ENCODE measurements around the gene TMEM168.
A peak's percentile ranks its signal among the peaks of the same experiment; 100 is the strongest.
"Not testable (repeated sequence)": the region's sequence is repeated elsewhere in the genome, so short reads cannot be mapped to it uniquely, and the experiment has no call there.

The TMEM168 gene

GRCh38 chr7:112745635-112746034, 44.6 kb downstream of the TMEM168 start:
- H3K4me3 ChIP-seq (ENCODE audit: low read length) = no peak overlapping the region
- TF ChIP-seq, protein P1, sequence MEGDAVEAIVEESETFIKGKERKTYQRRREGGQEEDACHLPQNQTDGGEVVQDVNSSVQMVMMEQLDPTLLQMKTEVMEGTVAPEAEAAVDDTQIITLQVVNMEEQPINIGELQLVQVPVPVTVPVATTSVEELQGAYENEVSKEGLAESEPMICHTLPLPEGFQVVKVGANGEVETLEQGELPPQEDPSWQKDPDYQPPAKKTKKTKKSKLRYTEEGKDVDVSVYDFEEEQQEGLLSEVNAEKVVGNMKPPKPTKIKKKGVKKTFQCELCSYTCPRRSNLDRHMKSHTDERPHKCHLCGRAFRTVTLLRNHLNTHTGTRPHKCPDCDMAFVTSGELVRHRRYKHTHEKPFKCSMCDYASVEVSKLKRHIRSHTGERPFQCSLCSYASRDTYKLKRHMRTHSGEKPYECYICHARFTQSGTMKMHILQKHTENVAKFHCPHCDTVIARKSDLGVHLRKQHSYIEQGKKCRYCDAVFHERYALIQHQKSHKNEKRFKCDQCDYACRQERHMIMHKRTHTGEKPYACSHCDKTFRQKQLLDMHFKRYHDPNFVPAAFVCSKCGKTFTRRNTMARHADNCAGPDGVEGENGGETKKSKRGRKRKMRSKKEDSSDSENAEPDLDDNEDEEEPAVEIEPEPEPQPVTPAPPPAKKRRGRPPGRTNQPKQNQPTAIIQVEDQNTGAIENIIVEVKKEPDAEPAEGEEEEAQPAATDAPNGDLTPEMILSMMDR (IDR thresholded peaks at IDR 0.05; ENCODE audit: insufficient read depth, low read depth, low read length, missing control alignments) = no peak
- no peak for DNase-seq (ENCODE audit: low read depth)

DNA sequence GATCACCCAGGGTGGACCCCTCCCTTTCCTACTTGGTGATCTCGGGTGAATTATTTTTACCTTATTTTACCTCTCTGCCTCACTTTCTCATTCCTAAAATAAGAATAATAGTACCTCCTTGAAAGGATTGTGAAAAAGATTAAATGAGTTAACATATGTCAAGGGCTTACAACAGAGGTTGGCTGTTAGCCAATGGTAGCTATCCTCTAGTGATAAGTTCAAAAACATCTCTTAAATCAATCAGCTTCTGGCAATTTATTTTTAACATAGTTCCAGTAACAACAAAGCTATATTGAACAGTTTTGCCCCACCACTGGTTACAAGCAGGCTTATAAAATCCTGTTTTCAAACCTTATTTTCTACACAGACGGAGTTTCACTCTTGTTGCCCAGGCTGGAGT, 45.4 kb downstream of the TMEM168 start:
- no peak overlapping the region for H3K4me3 ChIP-seq (ENCODE audit: low read length)
- DNase-seq (ENCODE audit: low read depth) = peak; percentile 11

GRCh38 chr7:112743811-112744210, 46.4 kb downstream of the TMEM168 start:
- TF ChIP-seq, protein P1 (IDR thresholded peaks at IDR 0.05; ENCODE audit: insufficient read depth, low read depth, low read length, missing control alignments) = no peak
- no peak overlapping the region for H3K4me3 ChIP-seq (ENCODE audit: low read length)
- DNase-seq (ENCODE audit: low read depth) = peak; percentile 66

More for the DNA sequence above, 45.4 kb downstream of the TMEM168 start:
- TF ChIP-seq, protein P1 (IDR thresholded peaks at IDR 0.05; ENCODE audit: insufficient read depth, low read depth, low read length, missing control alignments) = no peak

DNA sequence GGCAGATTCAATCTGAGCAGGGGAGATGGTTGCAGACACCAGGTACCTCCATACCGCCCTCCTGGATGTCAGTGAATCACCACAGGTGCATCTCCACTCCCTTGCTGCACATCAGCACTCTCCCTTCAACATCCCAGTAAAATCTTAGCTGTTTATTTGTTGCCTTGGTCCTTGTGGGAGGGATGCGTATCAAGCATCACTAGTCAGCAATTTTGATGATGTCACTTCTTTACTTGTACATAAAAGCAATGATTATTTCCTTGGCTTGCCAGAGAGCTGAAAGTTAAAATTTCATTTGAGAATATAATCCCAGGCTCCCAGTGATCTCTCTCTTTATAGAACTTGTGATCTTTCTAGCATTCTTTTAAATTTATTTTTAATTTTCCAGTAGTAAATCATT, 49.5 kb downstream of the TMEM168 start:
- H3K4me3 ChIP-seq (ENCODE audit: low read length) = no peak overlapping the region
- no peak for DNase-seq (ENCODE audit: low read depth)
- TF ChIP-seq, protein P1 (IDR thresholded peaks at IDR 0.05; ENCODE audit: insufficient read depth, low read depth, low read length, missing control alignments) = no peak

GRCh38 chr7:112739436-112740180, 50.6 kb downstream of the TMEM168 start:
- DNase-seq (ENCODE audit: low read depth) = no peak
- H3K4me3 ChIP-seq (ENCODE audit: low read length) = no peak overlapping the region
- TF ChIP-seq, protein P1 (IDR thresholded peaks at IDR 0.05; ENCODE audit: insufficient read depth, low read depth, low read length, missing control alignments) = no peak

DNA sequence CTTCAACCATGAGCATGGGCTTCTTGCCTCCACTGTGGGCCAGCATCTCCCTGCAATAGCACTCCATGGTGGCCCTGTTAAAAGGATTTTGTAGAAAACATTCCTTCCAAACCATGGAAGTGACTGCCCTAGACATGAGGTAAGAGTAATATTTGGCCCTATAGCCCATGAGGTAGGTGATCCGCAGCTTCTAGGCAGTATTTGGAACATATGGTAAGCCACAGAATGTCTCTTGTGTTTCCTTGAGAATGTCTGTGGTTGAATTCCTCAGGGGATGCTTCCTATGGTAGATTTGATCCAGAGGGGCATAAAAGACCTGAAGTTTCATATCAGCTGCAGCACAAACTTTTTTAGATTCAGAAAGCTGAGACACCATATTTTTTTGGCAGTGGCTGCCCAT, 54.9 kb downstream of the TMEM168 start:
- TF ChIP-seq, protein P1 (IDR thresholded peaks at IDR 0.05; ENCODE audit: insufficient read depth, low read depth, low read length, missing control alignments) = no peak
- no peak overlapping the region for H3K4me3 ChIP-seq (ENCODE audit: low read length)
- no peak for DNase-seq (ENCODE audit: low read depth)

DNA sequence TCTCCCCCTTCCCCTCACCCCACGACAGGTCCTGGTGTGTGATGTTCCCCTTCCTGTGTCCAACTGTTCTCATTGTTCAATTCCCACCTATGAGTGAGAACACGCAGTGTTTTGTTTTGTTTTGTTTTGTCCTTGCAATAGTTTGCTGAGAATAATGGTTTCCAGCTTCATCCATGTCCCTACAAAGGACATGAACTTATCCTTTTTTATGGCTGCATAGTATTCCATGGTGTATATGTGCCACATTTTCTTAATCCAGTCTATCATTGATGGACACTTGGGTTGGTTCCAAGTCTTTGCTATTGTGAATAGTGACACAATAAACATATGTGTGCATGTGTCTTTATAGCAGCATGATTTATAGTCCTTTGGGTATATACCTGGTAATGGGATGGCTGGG, 58.9 kb downstream of the TMEM168 start:
- DNase-seq (ENCODE audit: low read depth); H3K4me3 ChIP-seq (ENCODE audit: low read length): not testable (repeated sequence)

Data from epithelial cell of esophagus (primary cell).